HG03135 (cell line): Measurements from ENCODE around the gene FAM111B.
A peak's percentile ranks its signal among the peaks of the same experiment; 100 is the strongest.
"Not testable (repeated sequence)": the region's sequence is repeated elsewhere in the genome, so short reads cannot be mapped to it uniquely, and the experiment has no call there.

Experiments
- ATAC-seq: cut with Tn5 transposase; IDR thresholded peaks from one replicate; pipeline ENCODE4 v1.9.1; 2021; ENCODE audit warnings: mild to moderate bottlenecking, moderate library complexity; ENCODE audit not compliant: unreplicated experiment

The FAM111B gene

DNA sequence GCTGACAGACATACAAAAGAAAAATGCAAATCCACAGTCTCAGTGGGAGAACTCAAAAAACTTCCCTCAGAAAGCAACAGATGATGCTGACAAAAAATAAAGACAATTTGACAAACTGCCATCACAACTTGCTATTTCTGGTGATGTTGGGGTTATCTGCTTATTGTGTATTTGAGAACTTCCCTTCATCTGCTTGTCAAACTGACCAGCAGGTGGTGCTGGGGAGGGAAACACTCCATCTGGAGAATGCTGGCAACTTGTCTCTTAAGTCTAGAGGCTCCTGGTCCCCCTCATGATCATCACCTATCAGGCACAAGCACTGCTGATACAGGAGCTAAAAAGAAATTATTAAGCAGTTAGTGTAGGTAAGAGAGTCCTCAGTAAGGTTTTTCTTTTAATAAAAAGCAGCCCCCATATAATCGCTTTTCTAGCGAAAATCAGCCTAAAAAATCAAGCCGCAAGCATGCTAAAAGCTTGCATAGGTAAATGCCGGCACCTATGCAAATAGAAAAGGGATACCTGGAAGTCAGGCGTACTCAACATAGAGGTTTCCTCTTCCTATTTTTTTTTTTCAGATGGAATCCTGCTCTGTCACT lies 9.8 kb upstream of the FAM111B start:
- peak; percentile 46 for ATAC-seq

DNA sequence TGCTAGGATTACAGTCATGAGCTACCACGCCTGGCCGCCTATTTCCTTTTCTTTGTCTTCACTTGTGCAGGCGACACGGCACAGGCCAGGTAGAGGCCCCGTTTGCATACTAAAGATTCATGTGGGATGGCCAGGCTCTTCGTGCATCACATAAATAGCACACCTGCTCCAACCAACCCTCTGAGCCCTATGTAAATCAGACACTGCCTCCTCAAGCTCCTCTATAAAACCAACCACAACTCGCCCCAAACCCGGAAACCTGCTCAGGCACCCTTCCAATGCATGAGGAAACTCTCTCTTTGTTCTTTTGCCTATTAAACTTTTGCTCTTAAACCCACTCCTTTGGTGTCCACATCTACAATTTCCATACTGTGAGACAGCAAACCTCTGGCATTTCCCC lies 9.1 kb upstream of the FAM111B start:
- ATAC-seq = not testable (repeated sequence)

DNA sequence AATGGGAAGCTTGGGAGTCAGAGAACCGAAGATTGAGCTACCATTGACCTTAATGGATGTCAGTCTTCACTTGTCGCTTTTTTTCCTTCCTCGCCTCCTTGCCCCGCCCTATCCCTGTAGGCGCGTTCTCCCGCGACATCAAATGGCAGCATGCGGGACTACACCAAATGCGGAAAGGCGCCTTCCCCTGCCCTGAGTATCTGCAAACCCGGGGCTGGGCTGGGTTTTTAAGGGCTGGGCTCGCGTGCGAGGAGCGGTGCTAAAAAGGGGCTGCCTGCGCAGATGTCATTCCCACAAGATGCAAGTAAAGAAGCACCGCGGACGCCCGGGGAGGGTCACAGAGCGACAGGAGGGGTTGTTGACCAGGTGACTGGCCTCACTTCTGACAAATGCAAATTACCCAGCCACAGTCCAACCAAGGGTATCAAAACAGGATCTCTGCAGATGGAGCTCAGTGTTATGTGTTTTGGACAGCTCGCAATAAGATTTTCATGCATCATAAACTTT lies 4.7 kb upstream of the FAM111B start:
- peak; percentile 66 for ATAC-seq

GRCh38 chr11:59107721-59108120 lies 684 bp downstream of the FAM111B start:
- not testable (repeated sequence) for ATAC-seq

- no peak for ATAC-seq
These were observed 5.5 kb downstream of the FAM111B start for GRCh38 chr11:59112494-59112893.

DNA sequence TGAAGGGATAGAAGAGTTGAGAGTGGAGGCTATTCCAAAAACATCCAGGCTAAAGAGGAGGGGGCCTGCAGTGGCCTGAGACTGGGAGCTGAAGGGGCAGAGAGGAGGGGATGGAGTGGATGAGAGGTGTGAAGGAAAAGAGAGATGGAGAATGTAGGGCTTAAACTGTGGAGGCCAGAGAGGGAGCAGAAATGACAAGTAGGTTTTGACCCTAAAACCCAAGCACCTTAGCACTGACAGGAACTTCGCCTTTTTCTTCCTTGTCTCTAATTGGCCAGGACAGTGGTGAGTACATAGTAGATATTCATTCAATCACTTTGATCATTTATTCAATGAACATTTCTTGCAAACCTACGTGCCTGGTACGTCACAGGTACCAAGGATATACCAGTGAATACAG lies 7.3 kb downstream of the FAM111B start:
- ATAC-seq = no peak

GRCh38 chr11:59115553-59115952 lies 8.5 kb downstream of the FAM111B start:
- ATAC-seq = no peak

DNA sequence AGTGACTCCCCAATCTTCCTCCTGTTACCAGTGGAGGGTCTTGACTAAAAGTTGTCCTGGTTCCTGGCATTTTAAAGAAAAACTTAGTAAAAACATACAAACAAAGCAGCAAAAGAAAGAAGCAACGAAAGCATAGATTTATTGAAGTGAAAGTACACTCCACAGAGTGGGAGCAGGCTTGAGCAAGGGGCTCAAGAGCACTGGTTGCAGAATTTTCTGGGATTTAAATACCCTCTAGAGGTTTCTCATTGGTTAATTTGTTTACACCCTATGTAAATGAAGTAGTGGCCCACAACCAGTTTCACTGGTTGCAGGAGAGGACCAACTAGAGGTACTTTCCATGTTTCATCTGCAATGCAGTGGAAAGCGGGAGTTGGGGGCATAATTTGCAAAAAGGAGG lies 10.7 kb downstream of the FAM111B start:
- no peak for ATAC-seq

DNA sequence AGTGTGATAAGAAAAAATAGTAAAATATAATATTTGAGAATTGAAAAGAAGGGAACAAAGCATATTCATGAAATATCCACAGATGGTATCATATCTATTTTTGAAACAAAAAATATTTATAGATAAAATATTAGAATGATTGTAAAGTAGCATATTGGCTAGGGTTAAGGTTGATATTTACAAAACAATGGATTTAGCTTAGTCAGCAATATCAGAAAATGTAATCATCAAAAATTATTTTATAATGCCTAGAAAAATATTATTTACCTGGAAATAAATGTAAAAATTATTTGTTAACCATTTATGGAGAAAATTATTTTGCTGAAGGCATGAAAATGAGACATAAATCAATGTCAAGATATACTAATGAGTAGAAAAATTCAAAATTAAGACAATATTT lies 12.8 kb downstream of the FAM111B start:
- no peak for ATAC-seq

DNA sequence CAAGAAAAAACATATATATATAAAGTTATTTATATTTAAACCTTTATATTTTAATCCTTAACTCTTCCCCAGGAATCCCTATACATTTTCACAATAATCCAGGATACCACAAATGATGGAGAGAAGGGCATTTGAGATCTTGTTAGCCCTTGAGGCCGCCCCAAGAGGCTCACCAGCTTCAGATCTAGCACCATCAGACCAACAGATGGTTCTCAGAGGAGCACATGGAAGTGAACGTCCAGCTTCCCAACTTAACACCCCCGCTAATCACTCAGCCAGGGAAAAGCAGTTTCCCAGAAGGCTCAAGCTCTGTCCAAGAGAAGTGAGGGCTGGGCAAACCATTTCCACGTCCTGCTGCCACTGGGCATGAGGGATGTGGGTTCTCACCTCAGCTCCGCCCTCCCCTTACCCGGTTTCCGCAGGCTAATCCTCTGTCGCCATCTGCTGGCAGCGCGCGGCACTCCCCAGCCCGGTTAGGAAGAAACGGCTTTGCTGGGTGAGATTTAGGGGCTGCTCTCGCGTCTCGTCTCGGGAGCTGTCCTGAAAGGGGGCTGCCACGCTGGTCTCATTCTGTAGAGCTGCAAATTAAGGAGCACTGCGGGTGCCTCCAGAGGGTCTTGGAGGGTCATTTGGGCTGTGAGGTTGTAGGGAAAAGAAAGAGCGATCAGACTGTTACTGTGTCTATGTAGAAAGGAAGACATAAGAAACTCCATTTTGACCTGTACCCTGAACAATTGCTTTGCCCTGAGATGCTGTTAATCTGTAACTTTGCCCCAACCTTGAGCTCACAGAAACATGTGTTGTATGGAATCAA lies 28.8 kb downstream of the FAM111B start:
- ATAC-seq = peak; percentile 97

DNA sequence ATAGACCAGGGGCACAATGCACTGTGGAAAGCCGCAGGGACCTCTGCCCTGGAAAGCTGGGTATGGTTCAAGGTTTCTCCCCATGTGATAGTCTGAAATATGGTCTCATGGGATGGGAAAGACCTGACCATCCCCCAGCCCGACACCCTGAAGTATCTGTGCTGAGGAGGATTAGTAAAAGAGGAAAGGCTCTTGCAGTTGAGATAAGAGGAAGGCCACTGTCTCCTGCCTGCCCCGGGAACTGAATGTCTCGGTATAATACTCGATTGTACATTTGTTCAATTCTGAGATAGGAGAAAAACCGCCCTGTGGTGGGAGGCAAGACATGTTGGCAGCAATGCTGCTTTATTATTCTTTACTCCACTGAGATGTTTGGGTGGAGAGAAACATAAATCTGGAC lies 29.5 kb downstream of the FAM111B start:
- not testable (repeated sequence) for ATAC-seq

DNA sequence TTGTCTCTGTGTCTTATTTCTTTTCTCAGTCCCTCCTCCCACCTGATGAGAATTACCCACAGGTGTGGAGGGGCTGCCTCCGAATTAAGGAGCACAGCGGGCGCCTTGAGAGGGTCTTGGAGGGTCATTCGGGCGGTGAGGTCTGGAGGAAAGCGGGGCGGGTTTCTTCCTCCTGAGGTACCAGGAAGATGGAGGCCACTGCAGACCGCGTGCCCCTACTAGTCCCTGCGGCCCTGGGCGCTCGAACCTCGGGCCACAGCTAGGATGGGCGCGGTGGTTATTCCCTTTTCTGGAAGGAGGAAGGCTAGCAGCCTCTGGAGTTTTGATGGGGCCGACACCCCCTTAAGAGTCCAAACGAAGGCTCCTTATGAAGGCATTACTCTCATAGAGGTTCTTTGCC lies 30.2 kb downstream of the FAM111B start:
- ATAC-seq = no peak

DNA sequence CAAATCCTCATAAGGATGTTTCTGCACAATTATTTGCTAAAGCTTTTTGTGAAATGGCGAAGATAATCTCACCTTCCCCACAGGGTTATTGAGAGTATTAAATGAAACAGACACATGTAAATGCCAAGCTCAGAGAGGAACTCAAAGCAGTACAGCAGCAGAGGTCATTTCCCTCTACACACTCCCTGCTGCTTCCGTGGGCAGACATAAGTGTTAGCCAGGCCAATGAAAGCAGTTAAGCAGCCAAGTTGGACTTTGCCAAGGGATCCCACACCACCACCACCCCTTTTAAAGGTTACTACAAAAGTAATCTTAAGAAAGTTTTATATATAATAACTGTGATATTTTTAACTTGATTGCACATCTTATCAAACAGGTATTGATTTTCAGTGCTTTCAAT lies 31.6 kb downstream of the FAM111B start:
- no peak for ATAC-seq

GRCh38 chr11:59141191-59141590 lies 34.2 kb downstream of the FAM111B start:
- no peak for ATAC-seq

GRCh38 chr11:59141673-59142460 lies 34.8 kb downstream of the FAM111B start:
- no peak for ATAC-seq

- peak; percentile 76 for ATAC-seq
These were observed 35.8 kb downstream of the FAM111B start, which contains the start of gene FAM111A for GRCh38 chr11:59142530-59143507. Gene FAM111A (plus strand): TSS chr11:59142856. CDS start chr11:59148873, 6,017 bp downstream.

DNA sequence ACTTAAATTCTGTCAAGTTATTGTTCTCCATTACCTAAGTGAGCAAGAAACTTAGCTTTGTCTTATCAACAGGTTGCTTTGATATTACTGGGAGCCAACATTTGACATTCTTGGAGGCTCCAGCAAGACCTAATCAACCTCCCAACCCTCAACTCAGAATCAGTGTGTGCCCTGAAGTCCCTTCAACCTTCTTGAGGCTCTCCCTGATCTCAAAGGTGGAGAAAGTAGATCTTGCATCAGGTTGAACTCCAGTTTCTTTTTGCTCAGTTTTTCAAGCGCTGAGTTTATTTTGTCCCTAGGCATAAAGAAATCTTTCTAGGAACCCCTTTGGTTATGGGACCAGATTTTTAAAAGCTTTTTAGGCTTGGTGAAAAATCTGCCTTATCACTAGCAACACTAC lies 37.1 kb downstream of the FAM111B start:
- no peak for ATAC-seq

DNA sequence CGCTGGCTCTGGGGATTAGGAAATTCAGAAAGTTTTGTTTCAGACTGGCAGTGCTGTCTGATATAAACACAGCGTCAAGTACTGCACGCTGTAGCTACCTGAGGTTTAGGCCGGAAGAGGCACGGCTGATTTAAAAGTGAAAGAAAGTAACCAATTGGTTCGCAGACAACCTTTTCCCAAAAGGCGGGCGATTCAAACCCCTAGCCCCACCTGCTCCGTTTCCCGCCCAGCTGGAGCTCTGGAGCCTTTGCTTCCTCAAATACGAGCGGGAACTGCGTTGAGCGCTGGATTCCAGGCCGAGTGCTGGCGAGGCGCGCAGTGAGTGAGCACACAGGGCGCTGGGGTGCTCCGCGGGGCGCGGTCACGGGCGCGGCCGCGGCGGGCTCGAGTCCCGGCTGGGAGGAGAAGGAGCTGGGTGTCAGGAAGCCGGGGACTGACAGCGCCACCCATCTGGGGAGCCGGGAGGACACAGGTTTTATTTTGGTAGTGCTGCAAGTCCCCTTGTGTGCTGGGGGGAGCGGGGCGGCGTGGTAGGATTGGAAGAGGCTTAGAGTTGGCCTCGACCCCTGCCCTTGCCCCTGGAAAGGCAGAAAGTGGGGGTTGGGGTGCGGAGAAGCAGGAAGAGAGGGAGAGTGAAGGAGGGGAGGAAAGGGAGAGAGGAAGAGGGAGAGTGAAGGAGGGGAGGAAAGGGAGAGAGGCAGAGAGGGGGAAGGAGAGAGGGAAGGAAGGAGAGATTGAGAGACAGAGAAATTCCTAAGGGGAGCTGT lies 37.7 kb downstream of the FAM111B start:
- peak; percentile 46 for ATAC-seq

DNA sequence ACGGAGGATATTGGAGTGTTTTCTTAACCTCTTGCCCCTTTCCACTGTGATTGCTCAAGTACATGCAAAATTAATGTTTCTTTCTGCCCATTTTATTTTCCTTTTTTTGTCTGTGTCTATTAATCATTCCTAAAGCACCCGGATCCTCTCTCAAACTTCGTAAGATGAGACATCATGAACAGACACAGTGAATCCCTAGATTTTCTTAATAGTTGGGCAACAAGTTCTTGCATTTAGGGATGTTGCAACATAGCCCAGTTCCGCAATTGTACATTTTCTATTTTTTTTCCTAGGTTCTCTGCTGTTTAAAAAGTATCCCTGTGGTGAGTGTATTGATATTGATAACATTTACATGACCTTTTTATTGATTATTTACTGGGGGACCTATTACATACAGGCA lies 38.5 kb downstream of the FAM111B start:
- no peak for ATAC-seq

DNA sequence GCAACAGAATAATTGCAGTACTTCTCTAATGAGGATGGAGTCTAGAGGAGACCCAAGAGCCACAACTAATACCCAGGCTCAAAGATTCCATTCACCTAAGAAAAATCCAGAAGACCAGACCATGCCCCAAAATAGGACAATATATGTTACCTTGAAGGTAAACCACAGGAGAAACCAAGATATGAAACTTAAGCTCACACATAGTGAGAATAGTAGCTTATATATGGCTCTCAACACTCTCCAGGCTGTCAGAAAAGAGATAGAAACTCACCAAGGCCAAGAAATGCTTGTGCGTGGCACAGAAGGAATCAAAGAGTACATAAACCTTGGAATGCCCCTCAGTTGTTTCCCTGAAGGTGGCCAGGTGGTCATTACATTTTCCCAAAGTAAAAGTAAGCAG lies 44.7 kb downstream of the FAM111B start:
- ATAC-seq = peak; percentile 53
